ENCODE measurements around the gene MEIOC.
"Not testable (repeated sequence)": the region's sequence is repeated elsewhere in the genome, so short reads cannot be mapped to it uniquely, and the experiment has no call there.

The MEIOC gene

DNA sequence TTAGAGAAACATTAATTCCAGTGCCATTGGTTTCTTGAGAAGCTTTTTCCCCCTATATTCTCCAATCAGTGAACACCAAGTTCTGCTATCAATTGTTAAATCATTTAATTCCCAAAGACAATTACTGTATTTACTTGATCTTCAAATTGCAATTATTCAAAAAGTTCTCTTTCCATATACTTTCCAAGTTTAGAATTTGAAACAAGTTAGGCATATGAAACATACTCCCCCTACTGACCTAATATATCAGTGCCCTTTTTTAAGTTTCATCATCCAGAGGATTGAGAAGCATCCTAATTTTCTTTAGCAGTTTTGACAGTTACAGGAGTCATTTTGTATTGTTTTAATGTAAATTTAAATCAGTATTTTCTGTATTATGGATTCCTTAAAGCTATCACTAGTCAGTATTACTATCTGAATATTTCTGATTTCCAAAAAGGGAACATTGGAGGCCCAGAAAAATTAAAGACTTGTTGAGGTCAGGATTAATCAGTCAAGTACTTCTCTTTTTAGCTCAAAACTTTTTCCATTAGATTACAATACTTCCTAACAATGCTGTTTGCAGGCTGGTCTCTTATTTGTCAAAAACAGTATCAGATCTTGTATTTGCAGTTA is 16.3 kb downstream of the MEIOC start:
- Histone ChIP-seq H2AK5ac (ENCODE audit: low read length, severe bottlenecking) (no peak overlapping the region), H3K14ac (ENCODE audit: low read length in 2 of 2) (no peak overlapping the region), H3K18ac (ENCODE audit: low read depth in 1 of 2, low read length in 2 of 2) (no peak overlapping the region), H2BK120ac (ENCODE audit: low read depth, low read length) (no peak overlapping the region), H2BK12ac (ENCODE audit: low read length in 2 of 2) (no peak overlapping the region), H3K27me3 (ENCODE audit: control insufficient read depth in 1 of 2, insufficient read depth in 1 of 2, low read length in 2 of 2) (no peaks in the 10 kb centered on the region), H2BK15ac (ENCODE audit: low read depth, poor library complexity, severe bottlenecking) (no peak overlapping the region), H4K91ac (ENCODE audit: low read length) (no peak overlapping the region), H3K27ac (ENCODE audit: low read length, poor library complexity, severe bottlenecking) (no peak overlapping the region), H3K4me3 (ENCODE audit: insufficient read depth in 1 of 2, low read depth in 1 of 2, low read length in 2 of 2) (no peak overlapping the region), H4K8ac (ENCODE audit: low read length) (no peak overlapping the region), H3K4me1 (ENCODE audit: control insufficient read depth, insufficient read depth, low read depth, low read length) (no peaks in the 10 kb centered on the region), H3K36me3 (ENCODE audit: control insufficient read depth in 1 of 2, insufficient read depth in 2 of 2, low read depth in 1 of 2, low read length in 2 of 2) (no peaks in the 10 kb centered on the region), H3K9ac (ENCODE audit: low read length) (no peak overlapping the region), H3K4me2 (ENCODE audit: low read length, poor library complexity, severe bottlenecking) (no peak overlapping the region), H3K23ac (ENCODE audit: low read length in 2 of 2) (no peak overlapping the region), H2AFZ (ENCODE audit: low read depth, low read length) (no peak overlapping the region), H3K4ac (ENCODE audit: low read depth in 1 of 2, low read length in 2 of 2) (no peak overlapping the region), H2BK5ac (ENCODE audit: low read depth, low read length, poor library complexity, severe bottlenecking) (no peak overlapping the region), H3K79me1 (replicated peaks; ENCODE audit: low read length, poor library complexity, severe bottlenecking) (no peaks in the 10 kb centered on the region), H3K9me3 (ENCODE audit: control insufficient read depth, low read length) (no peaks in the 10 kb centered on the region)
- DNase-seq, result peak; percentile 40

DNA sequence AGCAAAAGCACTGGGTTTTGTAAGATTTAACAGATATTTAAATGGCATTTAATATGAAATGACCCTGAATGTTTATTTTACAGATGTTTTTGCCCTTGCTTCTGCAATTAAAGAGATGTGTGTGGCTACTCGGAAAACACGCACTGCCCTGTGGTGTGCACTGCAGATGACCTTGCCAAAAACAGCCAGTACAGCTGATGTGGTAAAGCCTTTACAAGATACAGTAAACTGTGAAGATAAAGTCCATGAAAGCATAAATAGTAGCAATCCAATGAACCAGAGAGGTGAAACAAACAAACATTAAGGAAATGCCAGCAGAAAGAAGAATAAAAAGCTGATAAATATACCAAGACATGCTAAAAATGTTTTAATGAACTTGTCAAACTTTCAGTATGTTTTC is 17.6 kb downstream of the MEIOC start:
- H3K9ac ChIP-seq (ENCODE audit: low read length), result no peak overlapping the region
- H3K4me2 ChIP-seq (ENCODE audit: low read length, poor library complexity, severe bottlenecking), result no peak overlapping the region
- H2BK5ac ChIP-seq (ENCODE audit: low read depth, low read length, poor library complexity, severe bottlenecking), result no peak overlapping the region
- 88% methylated on average over 2 of the region's 2 CpGs for WGBS
- no peak overlapping the region for H3K18ac ChIP-seq (ENCODE audit: low read depth in 1 of 2, low read length in 2 of 2)
- peaks cover 2 to 13% of the 10 kb centered on the region in 2 experiments for H3K36me3 ChIP-seq (ENCODE audit: control insufficient read depth in 1 of 2, insufficient read depth in 2 of 2, low read depth in 1 of 2, low read length in 2 of 2)
- H3K4me3 ChIP-seq (ENCODE audit: insufficient read depth in 1 of 2, low read depth in 1 of 2, low read length in 2 of 2), result no peak overlapping the region
- H3K23ac ChIP-seq (ENCODE audit: low read length in 2 of 2), result no peak overlapping the region
- H3K4me1 ChIP-seq (ENCODE audit: control insufficient read depth, insufficient read depth, low read depth, low read length), result no peaks in the 10 kb centered on the region
- H2AK5ac ChIP-seq (ENCODE audit: low read length, severe bottlenecking), result no peak overlapping the region
- no peaks in the 10 kb centered on the region for H3K27me3 ChIP-seq (ENCODE audit: control insufficient read depth in 1 of 2, insufficient read depth in 1 of 2, low read length in 2 of 2)
- no peak overlapping the region for H2BK15ac ChIP-seq (ENCODE audit: low read depth, poor library complexity, severe bottlenecking)
- no peak overlapping the region for H3K4ac ChIP-seq (ENCODE audit: low read depth in 1 of 2, low read length in 2 of 2)
- DNase-seq, result no peak
- H2BK120ac ChIP-seq (ENCODE audit: low read depth, low read length), result no peak overlapping the region
- peaks cover 3% of the 10 kb centered on the region for H3K79me1 ChIP-seq (replicated peaks; ENCODE audit: low read length, poor library complexity, severe bottlenecking)
- H3K14ac ChIP-seq (ENCODE audit: low read length in 2 of 2), result no peak overlapping the region
- H2AFZ ChIP-seq (ENCODE audit: low read depth, low read length), result no peak overlapping the region
- H2BK12ac ChIP-seq (ENCODE audit: low read length in 2 of 2), result no peak overlapping the region
- no peaks in the 10 kb centered on the region for H3K9me3 ChIP-seq (ENCODE audit: control insufficient read depth, low read length)
- no peak overlapping the region for H4K91ac ChIP-seq (ENCODE audit: low read length)
- no peak overlapping the region for H3K27ac ChIP-seq (ENCODE audit: low read length, poor library complexity, severe bottlenecking)
- no peak overlapping the region for H4K8ac ChIP-seq (ENCODE audit: low read length)

DNA sequence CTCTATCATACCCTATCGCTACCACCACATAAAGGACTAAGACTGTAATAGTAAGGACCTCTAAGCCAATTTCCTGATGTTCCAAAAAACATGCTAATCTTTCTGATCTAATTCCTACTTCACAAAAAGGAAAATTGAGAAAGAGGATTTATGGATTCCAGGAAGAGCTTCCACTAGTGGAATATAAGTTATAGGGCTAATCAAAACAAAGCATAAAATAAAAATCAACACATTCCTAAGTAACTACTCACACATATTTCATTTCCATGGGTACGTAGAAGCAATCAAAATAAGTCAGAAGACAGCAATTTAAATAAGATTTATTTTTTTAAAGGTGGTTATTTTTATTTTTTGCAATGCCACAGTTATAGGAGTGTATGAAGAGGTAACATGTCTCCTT is 20.9 kb downstream of the MEIOC start:
- no peak overlapping the region for H3K14ac ChIP-seq (ENCODE audit: low read length in 2 of 2)
- H3K4me1 ChIP-seq (ENCODE audit: control insufficient read depth, insufficient read depth, low read depth, low read length), result no peaks in the 10 kb centered on the region
- H3K4ac ChIP-seq (ENCODE audit: low read depth in 1 of 2, low read length in 2 of 2), result no peak overlapping the region
- no peak overlapping the region for H3K23ac ChIP-seq (ENCODE audit: low read length in 2 of 2)
- no peak overlapping the region for H2BK5ac ChIP-seq (ENCODE audit: low read depth, low read length, poor library complexity, severe bottlenecking)
- H4K91ac ChIP-seq (ENCODE audit: low read length), result no peak overlapping the region
- peaks cover 7% of the 10 kb centered on the region for H3K79me1 ChIP-seq (replicated peaks; ENCODE audit: low read length, poor library complexity, severe bottlenecking)
- H3K9me3 ChIP-seq (ENCODE audit: control insufficient read depth, low read length), result no peaks in the 10 kb centered on the region
- no peak overlapping the region for H2AFZ ChIP-seq (ENCODE audit: low read depth, low read length)
- no peak overlapping the region for H3K4me2 ChIP-seq (ENCODE audit: low read length, poor library complexity, severe bottlenecking)
- DNase-seq, result peak; percentile 12
- WGBS, result 100% methylated on average over 1 of the region's 2 CpGs
- H3K9ac ChIP-seq (ENCODE audit: low read length), result no peak overlapping the region
- no peak overlapping the region for H3K27ac ChIP-seq (ENCODE audit: low read length, poor library complexity, severe bottlenecking)
- no peak overlapping the region for H2BK120ac ChIP-seq (ENCODE audit: low read depth, low read length)
- H3K36me3 ChIP-seq (ENCODE audit: control insufficient read depth in 1 of 2, insufficient read depth in 2 of 2, low read depth in 1 of 2, low read length in 2 of 2), result peaks cover 10 to 43% of the 10 kb centered on the region in 2 experiments
- H2AK5ac ChIP-seq (ENCODE audit: low read length, severe bottlenecking), result no peak overlapping the region
- no peak overlapping the region for H3K4me3 ChIP-seq (ENCODE audit: insufficient read depth in 1 of 2, low read depth in 1 of 2, low read length in 2 of 2)
- no peak overlapping the region for H3K18ac ChIP-seq (ENCODE audit: low read depth in 1 of 2, low read length in 2 of 2)
- no peak overlapping the region for H2BK15ac ChIP-seq (ENCODE audit: low read depth, poor library complexity, severe bottlenecking)
- no peak overlapping the region for H4K8ac ChIP-seq (ENCODE audit: low read length)
- H3K27me3 ChIP-seq (ENCODE audit: control insufficient read depth in 1 of 2, insufficient read depth in 1 of 2, low read length in 2 of 2), result no peaks in the 10 kb centered on the region
- no peak overlapping the region for H2BK12ac ChIP-seq (ENCODE audit: low read length in 2 of 2)

DNA sequence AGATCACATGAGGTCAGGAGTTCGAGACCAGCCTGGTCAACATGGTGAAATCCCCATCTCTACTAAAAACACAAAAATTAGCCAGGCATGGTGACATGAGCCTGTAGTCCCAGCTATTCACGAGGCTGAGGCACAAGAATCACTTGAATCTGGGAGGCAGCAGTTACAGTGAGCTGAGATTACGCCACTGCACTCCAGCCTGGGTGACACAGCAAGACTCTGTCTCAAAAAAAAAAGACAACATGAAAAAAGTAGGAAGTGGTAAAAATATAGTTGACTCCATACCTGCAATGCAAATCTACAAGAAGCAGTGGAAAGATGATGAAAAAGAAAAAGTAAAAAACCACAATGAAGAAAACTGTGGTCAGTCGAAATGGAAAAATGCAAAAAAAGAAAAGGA is 27.0 kb downstream of the MEIOC start:
- H3K27ac ChIP-seq (ENCODE audit: low read length, poor library complexity, severe bottlenecking); H2AFZ ChIP-seq (ENCODE audit: low read depth, low read length); H2AK5ac ChIP-seq (ENCODE audit: low read length, severe bottlenecking); H3K18ac ChIP-seq (ENCODE audit: low read depth in 1 of 2, low read length in 2 of 2); H4K91ac ChIP-seq (ENCODE audit: low read length); H4K8ac ChIP-seq (ENCODE audit: low read length); H3K4me3 ChIP-seq (ENCODE audit: insufficient read depth in 1 of 2, low read depth in 1 of 2, low read length in 2 of 2); H3K4me1 ChIP-seq (ENCODE audit: control insufficient read depth, insufficient read depth, low read depth, low read length); H2BK15ac ChIP-seq (ENCODE audit: low read depth, poor library complexity, severe bottlenecking); H3K14ac ChIP-seq (ENCODE audit: low read length in 2 of 2); H3K4me2 ChIP-seq (ENCODE audit: low read length, poor library complexity, severe bottlenecking); DNase-seq; H3K23ac ChIP-seq (ENCODE audit: low read length in 2 of 2); H3K4ac ChIP-seq (ENCODE audit: low read depth in 1 of 2, low read length in 2 of 2); H2BK120ac ChIP-seq (ENCODE audit: low read depth, low read length); H3K9ac ChIP-seq (ENCODE audit: low read length); H2BK5ac ChIP-seq (ENCODE audit: low read depth, low read length, poor library complexity, severe bottlenecking); H3K27me3 ChIP-seq (ENCODE audit: control insufficient read depth in 1 of 2, insufficient read depth in 1 of 2, low read length in 2 of 2); H3K9me3 ChIP-seq (ENCODE audit: control insufficient read depth, low read length); H2BK12ac ChIP-seq (ENCODE audit: low read length in 2 of 2): not testable (repeated sequence)
- WGBS, result 96% methylated on average over 3 of the region's 4 CpGs
- peaks cover 19% of the 10 kb centered on the region for H3K79me1 ChIP-seq (replicated peaks; ENCODE audit: low read length, poor library complexity, severe bottlenecking)
- H3K36me3 ChIP-seq (ENCODE audit: control insufficient read depth in 1 of 2, insufficient read depth in 2 of 2, low read depth in 1 of 2, low read length in 2 of 2), result peaks cover 10 to 59% of the 10 kb centered on the region in 2 experiments
